Renal pelvis (tissue), 4 donors: ENCODE data around the gene CCDC24. TPM values are rescaled to one million over a fixed set of nuclear protein-coding genes. Genes with fewer than 3 reads are reported as not detected.

Experiments used
- DNase-seq: peaks from one replicate; pipeline ENCODE4 v3.0.0-alpha.2; 2013
- polyA plus RNA-seq, 3 donors: library from polyadenylated mRNA; unstranded; fragments of 120-200 nt; gene quantifications; one replicate each; pipeline ENCODE4 v1.2.1, GENCODE V29; 2013; ENCODE audit not compliant: insufficient read length in 3 of 3

The CCDC24 gene
- polyA plus RNA-seq, 3 donors = 19.9 to 30.6 (median 29.0) TPM

GRCh38 chr1:44038876-44039657, 47.7 kb downstream of the CCDC24 start:
- DNase-seq = no peak

GRCh38 chr1:44040418-44040817, 49.0 kb downstream of the CCDC24 start:
- no peak for DNase-seq

- DNase-seq = no peak
Measured at GRCh38 chr1:44040846-44041245, 49.4 kb downstream of the CCDC24 start.

- no peak for DNase-seq
Measured at GRCh38 chr1:44043176-44044070, 52.0 kb downstream of the CCDC24 start.

- no peak for DNase-seq
Measured at GRCh38 chr1:44044071-44044801, 52.8 kb downstream of the CCDC24 start.

- no peak for DNase-seq
Measured at GRCh38 chr1:44045064-44045463, 53.7 kb downstream of the CCDC24 start.

Other genes with a start within 250 kb of the CCDC24 start
- 1 to 10 TPM; 1.7 to 4.8 (median 2.4) TPM for gene ARTN, start 57.8 kb upstream of the CCDC24 start, polyA plus RNA-seq
- 10 to 100 TPM; 42.6 to 44.7 (median 44.6) TPM for gene IPO13, start 44.6 kb upstream of the CCDC24 start, polyA plus RNA-seq
- gene DPH2, start 21.6 kb upstream of the CCDC24 start, polyA plus RNA-seq = 10 to 100 TPM; 23.2 to 27.2 (median 26.8) TPM
- gene ATP6V0B, start 16.6 kb upstream of the CCDC24 start, polyA plus RNA-seq = 100 to 1,000 TPM; 152 to 168 (median 168) TPM
- gene B4GALT2, start 12.4 kb upstream of the CCDC24 start, polyA plus RNA-seq = 10 to 100 TPM; 38.0 to 50.6 (median 42.1) TPM
- 1 to 10 TPM; 6.7 to 8.1 (median 6.9) TPM for gene SLC6A9, start 39.9 kb downstream of the CCDC24 start, polyA plus RNA-seq
- under 1 TPM in 1 of 3 donors, not detected in 2; 0.03 TPM for gene KLF17, start 127.2 kb downstream of the CCDC24 start, polyA plus RNA-seq
- not detected for gene KLF18, start 150.0 kb downstream of the CCDC24 start, polyA plus RNA-seq
- 10 to 100 TPM; 58.3 to 77.0 (median 76.8) TPM for gene DMAP1, start 221.9 kb downstream of the CCDC24 start, polyA plus RNA-seq